GM21723 (cell line): ENCODE data around the gene ST8SIA5.

ENCODE experiments used
- ATAC-seq: cut with Tn5 transposase; IDR thresholded peaks from one replicate; pipeline ENCODE4 v1.9.1; 2021; ENCODE audit warnings: mild to moderate bottlenecking, moderate library complexity; ENCODE audit not compliant: unreplicated experiment

The ST8SIA5 gene

DNA sequence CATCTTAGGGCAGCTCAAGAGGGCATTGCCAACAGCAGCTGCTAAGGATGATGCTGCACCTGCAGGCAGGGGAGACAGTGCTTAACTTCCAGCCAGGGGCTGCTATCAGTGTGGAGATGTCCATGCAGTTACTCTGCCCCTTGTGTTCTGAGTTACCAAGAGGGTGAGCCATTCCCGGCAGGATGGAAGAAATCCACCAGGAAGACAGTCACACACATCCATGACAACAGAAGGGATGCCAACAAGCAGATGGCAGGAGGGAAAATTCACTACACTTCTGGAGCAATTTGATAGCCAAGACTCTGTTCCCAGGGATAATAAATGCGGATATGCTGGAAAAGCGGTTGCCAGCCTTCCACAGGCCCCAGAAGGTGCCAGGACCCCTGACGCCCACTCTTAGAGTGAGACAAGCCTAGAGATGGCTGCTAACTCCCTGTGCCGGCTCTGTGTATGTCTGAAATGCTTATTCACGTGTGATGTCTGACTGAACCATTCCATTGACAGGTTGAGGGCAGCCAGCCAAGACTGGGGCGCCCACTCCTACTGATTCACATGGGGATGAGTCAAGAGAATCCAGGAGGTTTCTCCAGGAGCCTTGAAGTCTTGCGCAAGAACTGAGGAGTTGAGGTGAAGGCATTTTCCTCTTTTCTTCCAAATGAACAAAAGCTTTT lies 124.3 kb downstream of the ST8SIA5 start:
- no peak for ATAC-seq

DNA sequence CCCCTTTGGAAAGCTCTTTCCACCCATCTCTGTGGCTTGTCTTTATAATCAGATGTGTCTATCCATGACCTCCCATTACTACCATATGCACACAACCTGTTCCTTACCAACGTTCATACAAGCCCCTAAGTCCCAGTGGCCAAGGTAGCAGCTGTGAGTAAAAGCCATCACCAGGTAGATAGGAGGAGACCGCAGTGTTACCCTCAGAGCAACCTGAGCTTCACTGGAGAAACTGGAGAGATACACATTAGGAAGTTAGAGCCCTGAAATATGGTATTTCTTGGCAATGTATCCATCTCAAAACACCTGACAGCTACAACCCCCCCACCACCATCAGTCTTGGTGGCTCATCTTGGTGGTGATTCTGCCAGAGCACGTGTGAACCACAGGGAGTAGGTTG lies 125.9 kb downstream of the ST8SIA5 start:
- ATAC-seq = no peak

GRCh38 chr18:46630160-46630559 lies 126.7 kb downstream of the ST8SIA5 start:
- no peak for ATAC-seq

DNA sequence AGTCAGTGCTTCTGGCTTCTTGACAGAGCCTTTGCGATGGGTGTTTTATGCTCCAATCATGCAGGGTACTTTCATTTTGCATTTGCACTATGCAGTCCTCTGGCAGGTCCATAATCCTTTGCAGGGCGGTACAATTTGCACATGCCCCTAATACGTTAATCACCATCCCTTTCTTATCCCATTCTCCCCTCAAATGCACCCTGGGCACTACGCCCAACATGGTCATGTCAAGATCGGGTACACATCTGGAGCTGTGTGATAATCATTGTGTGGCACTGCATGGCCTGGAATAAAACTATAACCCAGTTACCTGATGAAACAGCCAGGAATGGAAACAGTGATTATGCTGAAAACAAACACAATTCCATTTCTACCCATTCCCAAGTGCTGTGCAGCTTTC lies 127.5 kb downstream of the ST8SIA5 start:
- no peak for ATAC-seq

GRCh38 chr18:46628206-46628605 lies 128.6 kb downstream of the ST8SIA5 start:
- no peak for ATAC-seq

DNA sequence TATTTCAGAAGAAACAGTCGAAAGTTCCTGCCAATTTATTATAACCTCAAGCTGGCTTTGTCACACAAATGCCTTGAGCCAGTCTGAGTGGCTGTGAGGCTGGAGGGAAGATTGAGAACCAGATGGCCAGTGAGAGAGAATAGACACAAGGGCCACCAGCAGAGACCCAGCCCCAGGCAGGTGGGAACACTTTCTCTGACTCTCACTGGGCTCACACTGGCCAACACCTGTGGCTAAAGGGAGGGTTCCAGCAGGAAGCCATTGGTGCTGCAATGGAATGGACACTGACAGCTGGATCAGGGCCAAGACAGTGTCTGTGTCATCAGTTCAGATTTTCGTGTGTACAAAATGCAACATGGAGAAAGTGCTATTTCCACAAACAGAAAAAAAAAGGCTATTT lies 129.7 kb downstream of the ST8SIA5 start:
- ATAC-seq = no peak

- ATAC-seq = no peak
Observed at GRCh38 chr18:46625069-46625468, 131.8 kb downstream of the ST8SIA5 start.

DNA sequence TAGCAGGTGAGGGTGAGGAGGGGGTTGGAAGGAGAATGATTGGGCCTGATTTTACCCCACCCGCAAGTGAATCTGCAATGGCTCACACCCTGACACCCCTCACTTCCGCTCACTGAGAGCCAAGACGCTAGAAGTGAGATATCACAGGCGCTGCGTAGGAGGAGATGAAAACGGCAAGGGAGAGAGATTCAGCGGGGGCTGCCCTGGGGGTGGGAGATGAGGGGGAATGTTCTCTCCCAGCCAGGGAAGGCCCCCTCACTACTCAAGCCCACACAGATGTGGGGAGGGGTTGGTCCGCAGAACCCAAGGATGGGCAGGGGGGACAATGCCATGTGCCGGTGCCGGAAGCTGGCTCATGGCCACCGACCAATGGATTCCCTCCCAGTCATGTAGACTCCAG lies 132.7 kb downstream of the ST8SIA5 start:
- ATAC-seq = no peak

GRCh38 chr18:46623541-46623940 lies 133.3 kb downstream of the ST8SIA5 start:
- no peak for ATAC-seq

- ATAC-seq = no peak
Observed at GRCh38 chr18:46622999-46623398, 133.9 kb downstream of the ST8SIA5 start.

GRCh38 chr18:46622451-46622850 lies 134.4 kb downstream of the ST8SIA5 start:
- ATAC-seq = no peak

- no peak for ATAC-seq
Observed at GRCh38 chr18:46621871-46622270, 135.0 kb downstream of the ST8SIA5 start.

DNA sequence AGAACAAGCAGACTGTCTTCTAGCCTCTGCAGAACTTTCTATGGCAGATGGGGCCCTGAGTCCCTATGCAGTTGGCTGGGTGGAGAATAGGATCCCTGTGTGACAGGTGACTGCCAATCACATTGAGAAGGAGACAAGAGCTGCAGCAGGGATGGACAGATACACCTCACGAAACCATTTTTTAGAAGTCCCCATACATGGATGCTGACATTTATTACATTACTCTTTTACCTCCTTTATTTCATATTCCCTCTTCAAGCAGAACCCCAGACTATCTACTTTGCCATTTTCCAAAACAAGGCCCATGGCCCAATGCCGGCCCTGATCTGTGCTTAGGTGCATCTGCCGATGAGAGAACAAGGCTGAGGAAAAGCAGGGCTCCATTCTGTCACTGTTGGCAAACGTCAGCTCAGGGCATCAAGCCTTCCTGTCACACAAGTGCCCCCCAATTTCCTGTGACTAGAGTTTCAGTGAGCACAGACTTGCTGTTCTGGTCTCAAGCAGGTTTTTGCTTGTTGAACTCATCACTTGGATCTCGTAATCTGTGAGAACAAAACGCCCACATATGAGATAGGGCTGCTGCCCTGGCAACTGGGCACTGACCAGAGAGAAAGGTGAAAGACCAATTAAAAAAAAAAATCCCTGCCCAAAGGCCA lies 135.6 kb downstream of the ST8SIA5 start:
- no peak for ATAC-seq

DNA sequence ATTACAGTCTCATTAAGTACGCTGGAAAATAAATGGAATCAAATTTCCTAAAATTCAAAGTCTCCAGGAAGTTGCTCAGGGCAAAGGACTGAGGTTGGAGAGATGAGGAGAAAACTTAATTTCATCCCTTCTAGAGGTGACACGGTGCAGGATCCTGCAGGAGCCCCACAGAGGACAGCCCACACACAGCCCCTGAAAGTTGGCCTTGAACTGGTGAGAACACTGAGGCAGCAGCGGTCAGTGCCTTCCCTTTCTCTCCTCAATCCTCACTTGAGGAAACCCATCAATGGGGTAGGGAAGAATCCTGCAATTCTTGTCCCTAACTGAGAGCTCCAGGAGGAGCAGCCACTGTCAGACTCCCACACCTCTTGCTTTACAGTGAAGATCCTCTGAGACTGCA lies 137.3 kb downstream of the ST8SIA5 start:
- ATAC-seq = no peak
